Measurements from ENCODE around the gene SGCE.

Gene SGCE

DNA sequence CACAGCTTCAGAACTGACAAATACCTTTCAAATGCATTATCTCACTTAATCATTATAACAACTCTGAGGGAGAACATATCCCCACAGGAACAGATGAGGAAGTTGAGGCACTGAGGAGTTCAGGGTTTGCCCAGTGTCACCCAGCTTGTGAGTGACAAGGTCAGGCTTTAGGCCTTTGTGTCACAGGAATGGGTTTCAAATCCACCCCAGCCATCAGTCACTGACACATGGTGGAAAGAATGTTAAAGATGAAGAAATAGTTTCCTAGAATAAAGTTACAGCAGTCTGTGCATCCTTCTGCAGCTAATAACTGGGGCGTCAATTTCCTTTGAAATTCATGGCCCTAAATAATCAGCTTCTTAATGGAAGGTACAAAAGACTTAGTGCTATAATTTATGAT lies 37.8 kb downstream of the SGCE start:
- no peaks in the 10 kb centered on the region for H3K79me2 ChIP-seq (ENCODE audit: low read length)
- H3K36me3 ChIP-seq (replicated peaks; ENCODE audit: insufficient read depth, low read length): no peaks in the 10 kb centered on the region
- no peaks in the 10 kb centered on the region for H3K9me2 ChIP-seq (replicated peaks; ENCODE audit: insufficient read depth, low read length)
- peaks cover 18% of the 10 kb centered on the region for H3F3A ChIP-seq (ENCODE audit: insufficient read depth, low read length)
- H3K9ac ChIP-seq (ENCODE audit: low read length): no peak overlapping the region
- no peak overlapping the region for H3K27ac ChIP-seq (ENCODE audit: low read length)
- TF ChIP-seq, protein P1, sequence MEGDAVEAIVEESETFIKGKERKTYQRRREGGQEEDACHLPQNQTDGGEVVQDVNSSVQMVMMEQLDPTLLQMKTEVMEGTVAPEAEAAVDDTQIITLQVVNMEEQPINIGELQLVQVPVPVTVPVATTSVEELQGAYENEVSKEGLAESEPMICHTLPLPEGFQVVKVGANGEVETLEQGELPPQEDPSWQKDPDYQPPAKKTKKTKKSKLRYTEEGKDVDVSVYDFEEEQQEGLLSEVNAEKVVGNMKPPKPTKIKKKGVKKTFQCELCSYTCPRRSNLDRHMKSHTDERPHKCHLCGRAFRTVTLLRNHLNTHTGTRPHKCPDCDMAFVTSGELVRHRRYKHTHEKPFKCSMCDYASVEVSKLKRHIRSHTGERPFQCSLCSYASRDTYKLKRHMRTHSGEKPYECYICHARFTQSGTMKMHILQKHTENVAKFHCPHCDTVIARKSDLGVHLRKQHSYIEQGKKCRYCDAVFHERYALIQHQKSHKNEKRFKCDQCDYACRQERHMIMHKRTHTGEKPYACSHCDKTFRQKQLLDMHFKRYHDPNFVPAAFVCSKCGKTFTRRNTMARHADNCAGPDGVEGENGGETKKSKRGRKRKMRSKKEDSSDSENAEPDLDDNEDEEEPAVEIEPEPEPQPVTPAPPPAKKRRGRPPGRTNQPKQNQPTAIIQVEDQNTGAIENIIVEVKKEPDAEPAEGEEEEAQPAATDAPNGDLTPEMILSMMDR (IDR thresholded peaks at IDR 0.05; ENCODE audit: low read length): no peak
- TF ChIP-seq EZH2 (optimal IDR thresholded peaks at IDR 0.05; ENCODE audit: low read depth, low read length) (no peak), EZH2phosphoT487 (IDR thresholded peaks at IDR 0.05; ENCODE audit: low read length) (no peak)
- H3K4me2 ChIP-seq (ENCODE audit: low read depth, low read length): no peak overlapping the region
- no peaks in the 10 kb centered on the region for H3K27me3 ChIP-seq (replicated peaks; ENCODE audit: insufficient read depth, low read length)
- H4K20me1 ChIP-seq (ENCODE audit: insufficient read depth, low read length): no peaks in the 10 kb centered on the region
- DNase-seq: no peak
- H3K9me3 ChIP-seq (replicated peaks; ENCODE audit: insufficient read depth, low read length): no peaks in the 10 kb centered on the region
- H3K4me1 ChIP-seq (ENCODE audit: low read length): peaks cover 26% of the 10 kb centered on the region
- H3K4me3 ChIP-seq (ENCODE audit: low read length): no peak overlapping the region
- no peak overlapping the region for H2AFZ ChIP-seq (ENCODE audit: low read length)

DNA sequence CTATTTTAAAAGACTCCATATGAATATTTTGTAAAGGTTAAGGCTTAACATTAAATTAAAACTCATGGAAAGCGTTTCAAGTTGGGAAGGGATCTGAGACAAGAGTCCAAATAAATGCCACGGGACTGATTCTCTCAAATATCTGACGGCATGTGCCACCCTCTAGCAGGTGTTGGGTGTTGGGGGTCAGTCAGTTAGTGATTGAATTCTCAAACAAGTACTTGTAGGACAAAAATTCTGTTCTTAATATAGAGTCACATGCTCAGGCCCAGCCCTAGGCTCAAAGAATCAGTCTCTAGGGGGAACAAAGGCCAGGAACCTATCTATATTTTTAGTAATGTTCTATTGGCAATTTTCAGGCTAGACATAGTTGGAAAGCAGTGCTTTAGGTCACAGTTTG lies 39.1 kb downstream of the SGCE start:
- H3K27me3 ChIP-seq (replicated peaks; ENCODE audit: insufficient read depth, low read length): no peaks in the 10 kb centered on the region
- TF ChIP-seq, protein P1 (IDR thresholded peaks at IDR 0.05; ENCODE audit: low read length): no peak
- TF ChIP-seq EZH2 (optimal IDR thresholded peaks at IDR 0.05; ENCODE audit: low read depth, low read length) (no peak), EZH2phosphoT487 (IDR thresholded peaks at IDR 0.05; ENCODE audit: low read length) (no peak)
- H3K9me3 ChIP-seq (replicated peaks; ENCODE audit: insufficient read depth, low read length): no peaks in the 10 kb centered on the region
- no peak for DNase-seq
- no peak overlapping the region for H2AFZ ChIP-seq (ENCODE audit: low read length)
- no peaks in the 10 kb centered on the region for H3K36me3 ChIP-seq (replicated peaks; ENCODE audit: insufficient read depth, low read length)
- no peaks in the 10 kb centered on the region for H3K9me2 ChIP-seq (replicated peaks; ENCODE audit: insufficient read depth, low read length)
- no peak overlapping the region for H3K27ac ChIP-seq (ENCODE audit: low read length)
- peaks cover 23% of the 10 kb centered on the region for H3K4me1 ChIP-seq (ENCODE audit: low read length)
- no peak overlapping the region for H3K4me3 ChIP-seq (ENCODE audit: low read length)
- H3K79me2 ChIP-seq (ENCODE audit: low read length): no peaks in the 10 kb centered on the region
- no peak overlapping the region for H3K4me2 ChIP-seq (ENCODE audit: low read depth, low read length)
- H3K9ac ChIP-seq (ENCODE audit: low read length): no peak overlapping the region
- no peaks in the 10 kb centered on the region for H4K20me1 ChIP-seq (ENCODE audit: insufficient read depth, low read length)
- H3F3A ChIP-seq (ENCODE audit: insufficient read depth, low read length): peaks cover 16% of the 10 kb centered on the region

DNA sequence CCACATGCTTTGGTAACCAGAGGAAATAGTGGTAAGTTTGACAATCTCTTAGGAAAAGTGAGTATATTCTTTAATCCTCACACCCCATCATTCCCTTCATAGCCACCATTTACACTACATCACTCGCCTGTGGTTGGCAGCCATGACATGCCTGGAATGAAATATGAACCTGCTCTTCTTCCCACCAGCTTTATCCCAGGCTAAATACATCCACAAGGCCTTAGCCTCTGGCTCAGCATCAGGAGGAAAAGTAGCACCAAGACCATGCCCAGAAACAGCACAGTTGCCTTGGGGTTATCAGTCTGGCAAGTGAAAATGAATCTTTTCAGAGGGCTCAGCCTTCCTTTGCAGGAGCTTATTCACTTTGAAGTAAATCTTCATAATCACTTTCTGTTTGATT lies 40.3 kb downstream of the SGCE start:
- no peaks in the 10 kb centered on the region for H3K9me3 ChIP-seq (replicated peaks; ENCODE audit: insufficient read depth, low read length)
- no peak overlapping the region for H3K27ac ChIP-seq (ENCODE audit: low read length)
- H3K36me3 ChIP-seq (replicated peaks; ENCODE audit: insufficient read depth, low read length): no peaks in the 10 kb centered on the region
- peak; percentile 43 for DNase-seq
- H3K79me2 ChIP-seq (ENCODE audit: low read length): no peaks in the 10 kb centered on the region
- H3K9me2 ChIP-seq (replicated peaks; ENCODE audit: insufficient read depth, low read length): no peaks in the 10 kb centered on the region
- no peak overlapping the region for H3K4me2 ChIP-seq (ENCODE audit: low read depth, low read length)
- no peak overlapping the region; the same call in 1 of the 2 replicates for H2AFZ ChIP-seq (ENCODE audit: low read length)
- H3K4me3 ChIP-seq (ENCODE audit: low read length): no peak overlapping the region
- no peaks in the 10 kb centered on the region for H4K20me1 ChIP-seq (ENCODE audit: insufficient read depth, low read length)
- no peaks in the 10 kb centered on the region for H3K27me3 ChIP-seq (replicated peaks; ENCODE audit: insufficient read depth, low read length)
- H3F3A ChIP-seq (ENCODE audit: insufficient read depth, low read length): 0 out of 2 replicates have a peak, but pooled peaks cover 4% of the 10 kb centered on the region
- no peak overlapping the region for H3K9ac ChIP-seq (ENCODE audit: low read length)
- peaks cover 12% of the 10 kb centered on the region for H3K4me1 ChIP-seq (ENCODE audit: low read length)
- TF ChIP-seq EZH2 (optimal IDR thresholded peaks at IDR 0.05; ENCODE audit: low read depth, low read length): no peak
- no peak for TF ChIP-seq EZH2phosphoT487 (IDR thresholded peaks at IDR 0.05; ENCODE audit: low read length)
- TF ChIP-seq, protein P1 (IDR thresholded peaks at IDR 0.05; ENCODE audit: low read length): no peak
